ENCODE results near the gene OR2T35.
"Not testable (repeated sequence)": the region's sequence is repeated elsewhere in the genome, so short reads cannot be mapped to it uniquely, and the experiment has no call there.

Gene OR2T35, protein sequence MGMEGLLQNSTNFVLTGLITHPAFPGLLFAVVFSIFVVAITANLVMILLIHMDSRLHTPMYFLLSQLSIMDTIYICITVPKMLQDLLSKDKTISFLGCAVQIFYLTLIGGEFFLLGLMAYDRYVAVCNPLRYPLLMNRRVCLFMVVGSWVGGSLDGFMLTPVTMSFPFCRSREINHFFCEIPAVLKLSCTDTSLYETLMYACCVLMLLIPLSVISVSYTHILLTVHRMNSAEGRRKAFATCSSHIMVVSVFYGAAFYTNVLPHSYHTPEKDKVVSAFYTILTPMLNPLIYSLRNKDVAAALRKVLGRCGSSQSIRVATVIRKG

DNA sequence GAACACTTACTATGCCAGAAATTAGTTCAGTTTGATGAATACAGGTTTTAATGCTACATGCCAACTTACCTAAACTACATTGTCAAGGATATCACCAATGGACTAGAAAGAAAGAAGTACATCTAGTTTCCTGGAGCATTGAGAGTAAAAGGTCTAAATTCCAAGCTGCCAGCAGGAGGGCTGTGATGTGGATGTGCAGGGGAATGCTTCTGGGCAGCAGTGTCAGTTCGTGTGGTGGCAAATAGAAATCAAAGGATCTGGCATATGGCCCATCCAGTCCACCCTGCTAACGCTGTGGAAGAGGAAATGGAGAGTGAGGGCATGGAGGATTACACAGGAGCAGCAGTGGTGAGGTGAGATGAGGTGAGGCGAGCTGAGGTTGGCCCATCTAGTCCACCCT is at the start of gene OR2T35:
Gene OR2T35 (minus strand): TSS at position 101 of the 400 bp plus-strand sequence. CDS start 6,020 bp downstream, outside the sequence.
- not testable (repeated sequence) for H3K9me3 ChIP-seq (ENCODE audit: control insufficient read depth, insufficient read depth, low read length); H3K4me1 ChIP-seq (ENCODE audit: insufficient read depth, low read length); H3K9ac ChIP-seq (ENCODE audit: low read depth, low read length); H3K36me3 ChIP-seq (ENCODE audit: insufficient read depth, low read length)

DNA sequence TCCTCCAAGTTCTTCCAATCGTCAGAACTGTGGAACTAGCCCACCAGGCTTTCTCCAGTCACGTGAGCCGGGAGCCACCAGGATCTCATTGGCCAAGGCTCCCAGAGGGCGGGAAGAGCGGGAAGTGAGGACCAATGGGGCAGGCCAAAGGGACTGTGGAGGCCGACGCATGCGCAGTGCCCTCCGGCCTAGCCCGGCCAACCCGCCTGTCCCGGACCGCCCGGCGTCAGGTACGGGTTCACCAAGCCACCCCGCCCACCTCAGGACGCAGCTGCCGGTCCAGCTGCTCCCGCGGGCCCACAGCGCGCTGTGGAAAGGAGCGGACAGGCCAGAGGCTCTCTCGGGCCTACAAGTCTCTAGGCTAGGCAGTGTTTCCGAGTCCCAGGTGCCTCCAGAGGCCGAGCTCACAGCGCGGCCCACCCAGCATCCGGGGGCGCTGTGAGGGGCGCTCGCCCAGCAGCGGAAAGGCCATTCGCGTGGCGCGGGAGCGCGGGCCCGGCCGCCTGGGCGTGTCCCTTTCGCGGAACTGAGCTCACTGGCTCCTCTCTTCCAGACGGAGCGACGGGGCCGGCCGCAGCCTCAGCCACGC is 46.6 kb upstream of the OR2T35 start:
- no peaks in the 10 kb centered on the region; the same call in none of the 2 replicates for H3K9me3 ChIP-seq (ENCODE audit: control insufficient read depth, insufficient read depth, low read length)
- H3K36me3 ChIP-seq (ENCODE audit: insufficient read depth, low read length) = no peaks in the 10 kb centered on the region
- H3K4me1 ChIP-seq (ENCODE audit: insufficient read depth, low read length) = no peaks in the 10 kb centered on the region
- H3K9ac ChIP-seq (ENCODE audit: low read depth, low read length) = no peak overlapping the region

DNA sequence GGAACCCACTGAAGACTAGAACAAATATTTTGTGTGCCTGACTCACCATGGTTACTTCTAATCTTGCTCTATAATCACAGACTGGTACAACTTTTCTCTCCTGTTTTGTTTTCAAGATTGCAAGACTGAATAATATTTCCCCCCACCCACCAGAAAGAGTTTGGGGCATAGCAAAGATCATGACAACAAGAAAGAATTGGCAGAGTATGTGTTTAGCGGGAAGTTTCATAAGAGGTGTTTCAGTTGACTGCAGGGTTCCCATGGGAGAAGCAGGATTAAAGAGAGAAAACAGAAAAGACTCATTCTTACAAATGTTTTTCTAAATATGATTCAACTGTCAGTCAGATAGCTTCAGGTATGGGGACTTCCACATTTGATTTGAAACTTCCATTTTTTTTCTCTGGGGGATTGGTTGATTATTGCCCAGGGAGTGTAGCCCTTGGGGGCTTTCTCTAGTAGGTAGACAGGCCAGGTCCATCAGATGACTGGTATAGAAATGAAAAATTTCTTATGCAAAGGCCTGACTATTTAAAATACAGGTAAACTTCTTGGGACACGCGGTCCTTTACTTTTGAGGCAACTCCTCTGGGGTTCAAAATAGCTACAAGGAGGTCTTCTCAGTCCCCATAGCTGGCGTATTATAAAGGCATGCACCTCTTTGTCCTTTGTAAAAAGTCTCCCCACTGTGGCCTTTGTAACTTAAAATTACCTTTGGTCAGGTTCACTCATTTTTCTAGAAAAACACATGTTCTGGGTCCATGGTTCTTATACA is 43.6 kb upstream of the OR2T35 start:
- Histone ChIP-seq H3K4me1 (ENCODE audit: insufficient read depth, low read length) (no peaks in the 10 kb centered on the region), H3K36me3 (ENCODE audit: insufficient read depth, low read length) (no peaks in the 10 kb centered on the region), H3K9ac (ENCODE audit: low read depth, low read length) (no peak overlapping the region), H3K9me3 (ENCODE audit: control insufficient read depth, insufficient read depth, low read length) (no peaks in the 10 kb centered on the region; the same call in none of the 2 replicates)

DNA sequence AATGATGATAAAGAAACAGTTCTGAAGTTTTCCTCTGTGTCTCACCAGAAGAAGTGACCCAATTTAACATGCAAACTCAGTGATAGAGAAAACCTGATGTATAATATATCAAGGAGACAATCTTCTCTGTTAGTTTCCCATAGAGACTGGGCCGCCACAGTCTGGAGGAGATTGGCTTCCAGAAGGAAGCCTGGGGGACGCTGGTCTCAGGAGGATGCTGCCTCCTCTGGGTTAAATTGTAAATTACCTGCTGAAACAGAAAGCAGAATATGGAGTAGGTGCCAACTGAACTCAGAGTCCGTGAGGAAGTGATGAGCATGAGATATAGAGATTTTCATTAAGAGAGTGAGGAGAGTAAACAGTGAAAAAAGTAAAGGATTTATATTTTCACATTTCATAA is 41.7 kb upstream of the OR2T35 start:
- Histone ChIP-seq H3K9me3 (ENCODE audit: control insufficient read depth, insufficient read depth, low read length) (no peaks in the 10 kb centered on the region; the same call in none of the 2 replicates), H3K36me3 (ENCODE audit: insufficient read depth, low read length) (no peaks in the 10 kb centered on the region), H3K9ac (ENCODE audit: low read depth, low read length) (no peak overlapping the region), H3K4me1 (ENCODE audit: insufficient read depth, low read length) (no peaks in the 10 kb centered on the region)

DNA sequence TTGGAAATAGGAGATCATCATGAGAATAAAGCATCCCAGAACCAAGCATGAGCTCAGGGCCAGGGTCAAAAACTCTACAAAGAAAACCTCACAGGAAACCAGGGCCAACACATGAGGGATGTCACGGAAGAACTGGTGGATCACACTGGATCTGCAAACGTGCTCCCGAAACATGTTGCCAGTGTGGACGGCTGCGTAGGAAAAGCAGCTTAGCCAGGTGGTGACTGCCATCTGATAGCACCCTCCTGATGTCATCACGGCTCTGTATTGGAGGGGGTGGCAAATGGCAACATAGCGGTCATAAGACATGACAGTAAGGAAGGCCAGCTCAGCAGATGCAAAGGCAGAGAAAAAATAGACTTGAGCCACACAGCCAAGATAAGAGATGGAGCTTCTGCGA is 36.6 kb upstream of the OR2T35 start:
- H3K9ac ChIP-seq (ENCODE audit: low read depth, low read length) = no peak overlapping the region
- no peaks in the 10 kb centered on the region for H3K9me3 ChIP-seq (ENCODE audit: control insufficient read depth, insufficient read depth, low read length)
- H3K4me1 ChIP-seq (ENCODE audit: insufficient read depth, low read length) = no peaks in the 10 kb centered on the region
- no peaks in the 10 kb centered on the region for H3K36me3 ChIP-seq (ENCODE audit: insufficient read depth, low read length)

DNA sequence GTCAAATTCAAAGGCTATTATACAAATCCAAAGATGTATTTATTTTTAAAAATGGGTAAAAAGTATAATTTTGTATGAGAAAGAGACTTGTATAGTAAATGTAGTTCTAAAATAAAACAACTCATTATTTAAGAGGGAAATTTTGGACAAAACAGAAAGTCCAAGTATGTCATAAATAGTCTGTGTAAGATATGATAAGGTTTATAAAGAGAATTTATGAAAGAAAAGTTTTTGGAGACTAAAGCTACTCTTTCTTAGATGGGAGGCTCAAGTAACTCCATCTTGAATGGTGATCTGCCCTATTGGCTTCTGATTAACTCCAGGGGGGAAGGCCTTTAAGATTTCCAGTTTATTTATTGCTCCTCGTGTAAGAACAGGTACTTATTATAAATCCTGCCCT is 24.9 kb upstream of the OR2T35 start:
- Histone ChIP-seq H3K9ac (ENCODE audit: low read depth, low read length) (no peak overlapping the region), H3K36me3 (ENCODE audit: insufficient read depth, low read length) (no peaks in the 10 kb centered on the region), H3K4me1 (ENCODE audit: insufficient read depth, low read length) (no peaks in the 10 kb centered on the region), H3K9me3 (ENCODE audit: control insufficient read depth, insufficient read depth, low read length) (no peaks in the 10 kb centered on the region; the same call in 1 of the 2 replicates)

DNA sequence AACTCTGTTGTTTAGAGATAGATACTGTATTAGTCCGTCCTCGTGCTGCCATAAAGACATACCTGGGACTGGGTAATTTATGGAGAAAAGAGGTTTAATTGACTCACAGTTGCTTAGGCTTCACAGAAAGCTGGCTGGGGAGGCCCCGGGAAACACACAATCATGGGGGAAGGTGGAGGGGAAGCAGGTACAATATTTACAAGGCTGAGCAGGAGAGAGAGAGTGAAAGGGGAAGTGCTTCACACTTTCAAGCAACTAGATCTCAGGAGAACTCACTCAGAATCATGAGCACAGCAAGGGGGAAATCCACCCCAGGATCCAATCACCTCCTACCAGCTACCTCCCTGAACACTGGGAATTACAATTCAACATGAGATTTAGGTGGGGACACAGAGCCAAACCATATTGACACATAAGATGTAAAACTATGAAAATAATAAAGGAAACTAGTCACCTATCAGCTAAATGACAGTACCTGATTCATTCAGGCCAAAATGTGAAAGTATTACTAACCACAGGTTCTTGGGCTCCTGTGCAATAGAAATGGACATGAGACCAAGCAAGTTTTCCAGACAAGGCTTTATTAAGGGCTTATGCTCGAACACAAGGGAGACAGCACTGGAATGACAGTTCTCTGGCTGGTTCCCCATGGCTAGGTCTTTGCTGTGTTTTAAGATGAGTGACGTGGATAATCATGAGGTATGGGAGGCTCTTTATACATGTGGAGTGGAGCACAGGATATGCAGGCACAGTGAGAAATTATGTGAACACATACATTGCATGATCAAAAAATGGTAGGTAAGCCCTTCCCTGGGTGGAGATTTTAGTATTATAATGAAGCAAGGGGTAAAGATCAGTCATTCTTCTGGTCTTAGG is 18.6 kb upstream of the OR2T35 start:
- not testable (repeated sequence) for H3K9ac ChIP-seq (ENCODE audit: low read depth, low read length); H3K9me3 ChIP-seq (ENCODE audit: control insufficient read depth, insufficient read depth, low read length); H3K36me3 ChIP-seq (ENCODE audit: insufficient read depth, low read length); H3K4me1 ChIP-seq (ENCODE audit: insufficient read depth, low read length)

DNA sequence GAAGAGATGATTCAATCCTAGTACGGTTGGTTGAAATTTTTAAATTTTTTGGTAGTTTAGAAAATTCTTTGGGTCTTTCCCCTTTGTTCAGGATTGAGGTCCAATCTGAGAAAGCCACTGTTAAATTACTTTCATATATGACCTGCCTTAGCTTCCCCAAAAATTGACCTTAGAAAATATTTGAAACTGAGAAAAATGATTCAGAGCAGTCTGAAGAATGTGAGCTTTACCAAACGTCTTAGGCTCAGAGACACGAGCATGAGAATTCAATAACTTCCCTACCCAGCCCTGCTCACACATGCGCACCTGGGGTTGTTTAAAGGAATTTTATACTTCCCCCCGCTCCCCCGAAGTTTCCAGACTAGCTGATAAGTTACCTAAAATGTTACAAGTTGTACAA is 11.7 kb upstream of the OR2T35 start:
- H3K36me3 ChIP-seq (ENCODE audit: insufficient read depth, low read length); H3K9ac ChIP-seq (ENCODE audit: low read depth, low read length); H3K4me1 ChIP-seq (ENCODE audit: insufficient read depth, low read length); H3K9me3 ChIP-seq (ENCODE audit: control insufficient read depth, insufficient read depth, low read length): not testable (repeated sequence)

DNA sequence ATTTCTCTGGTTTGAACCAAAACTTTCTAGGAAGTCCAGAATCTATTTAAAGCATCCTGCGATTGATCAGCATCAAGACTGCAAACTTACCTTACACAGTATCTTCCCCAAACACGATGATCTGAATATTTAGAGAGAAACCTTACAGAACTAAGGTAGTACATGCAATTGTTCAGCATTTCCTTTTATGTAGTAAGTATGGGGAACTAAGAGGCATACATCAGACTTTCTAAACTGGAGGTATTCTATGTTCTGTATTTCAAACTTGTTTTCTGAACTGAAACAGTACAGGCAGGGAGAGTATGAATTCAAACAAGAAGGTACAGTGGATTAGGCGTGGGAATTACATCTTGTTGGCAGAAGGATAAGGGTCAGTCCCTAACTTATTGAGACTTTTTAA is 10.3 kb upstream of the OR2T35 start, which contains the start of gene OR2T27:
Gene OR2T27 (minus strand): TSS at position 175 of the 400 bp plus-strand sequence. CDS start 4,644 bp downstream, outside the sequence.
- H3K9ac ChIP-seq (ENCODE audit: low read depth, low read length); H3K4me1 ChIP-seq (ENCODE audit: insufficient read depth, low read length); H3K36me3 ChIP-seq (ENCODE audit: insufficient read depth, low read length); H3K9me3 ChIP-seq (ENCODE audit: control insufficient read depth, insufficient read depth, low read length): not testable (repeated sequence)

DNA sequence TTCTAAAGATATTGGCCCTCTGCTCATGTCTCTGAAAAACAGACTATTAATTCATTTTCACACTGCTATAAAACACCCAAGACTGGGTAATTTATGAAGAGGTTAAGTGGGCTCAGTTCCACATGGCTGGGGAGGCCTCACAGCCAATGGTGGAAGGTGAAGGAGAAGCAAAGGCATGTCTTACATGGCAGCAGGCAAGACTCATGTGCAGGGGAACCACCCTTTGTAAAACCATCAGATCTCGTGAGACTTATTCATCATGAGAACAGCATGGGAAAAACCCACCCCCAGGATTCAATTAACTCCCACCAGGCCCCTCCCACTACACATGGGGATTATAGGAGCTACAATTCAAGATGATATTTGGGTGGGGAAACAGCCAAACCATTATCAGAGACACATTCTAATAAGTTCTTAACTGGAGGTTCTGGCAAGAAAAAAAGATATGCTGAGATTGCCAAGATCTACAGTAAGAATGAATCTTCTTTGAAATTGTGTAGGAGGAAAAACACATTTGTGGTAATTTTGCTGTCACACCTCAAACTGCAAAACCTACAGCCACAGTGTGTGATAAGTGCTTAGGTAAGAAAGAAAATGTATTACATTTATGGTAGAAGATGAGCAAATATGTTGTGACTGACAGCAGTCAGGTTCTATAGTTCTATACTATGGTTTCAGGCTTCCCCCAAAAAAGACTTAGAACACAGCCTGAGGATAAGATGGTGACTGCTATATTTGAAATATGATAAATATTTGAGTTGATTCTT is 3.9 kb upstream of the OR2T35 start:
- not testable (repeated sequence) for H3K36me3 ChIP-seq (ENCODE audit: insufficient read depth, low read length); H3K9me3 ChIP-seq (ENCODE audit: control insufficient read depth, insufficient read depth, low read length); H3K9ac ChIP-seq (ENCODE audit: low read depth, low read length); H3K4me1 ChIP-seq (ENCODE audit: insufficient read depth, low read length)

DNA sequence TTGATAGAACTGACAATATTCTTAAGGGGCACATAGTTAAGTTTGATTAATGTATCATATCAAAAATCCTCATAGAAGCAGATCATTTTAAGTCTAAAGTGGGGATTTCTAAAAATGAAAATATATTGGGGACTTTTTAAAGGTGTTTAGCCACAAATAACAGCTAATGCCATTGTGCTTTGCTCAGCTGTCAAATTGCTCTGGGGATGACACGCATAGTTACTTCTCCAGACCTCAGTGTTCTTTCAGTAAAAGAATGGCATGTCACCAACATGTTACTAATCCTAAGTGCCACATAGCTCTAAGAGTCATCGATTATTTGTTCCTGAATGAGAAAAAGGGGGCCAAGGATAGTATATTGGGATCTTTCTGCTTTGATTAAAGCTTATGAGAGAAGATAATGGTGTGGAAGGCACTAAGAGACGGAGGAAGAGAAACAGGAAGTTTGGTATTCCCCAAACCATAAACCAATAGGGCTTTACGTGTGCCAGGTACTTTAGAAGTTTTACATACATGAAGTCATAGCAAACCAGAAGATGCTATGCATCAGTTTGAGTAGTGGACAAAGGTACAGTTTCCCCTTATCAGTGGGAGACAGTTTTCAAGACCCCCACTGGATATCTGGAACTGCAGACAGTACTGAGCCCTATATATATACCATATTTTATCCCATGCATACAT is 2.0 kb downstream of the OR2T35 start:
- H3K9me3 ChIP-seq (ENCODE audit: control insufficient read depth, insufficient read depth, low read length); H3K36me3 ChIP-seq (ENCODE audit: insufficient read depth, low read length); H3K9ac ChIP-seq (ENCODE audit: low read depth, low read length); H3K4me1 ChIP-seq (ENCODE audit: insufficient read depth, low read length): not testable (repeated sequence)

DNA sequence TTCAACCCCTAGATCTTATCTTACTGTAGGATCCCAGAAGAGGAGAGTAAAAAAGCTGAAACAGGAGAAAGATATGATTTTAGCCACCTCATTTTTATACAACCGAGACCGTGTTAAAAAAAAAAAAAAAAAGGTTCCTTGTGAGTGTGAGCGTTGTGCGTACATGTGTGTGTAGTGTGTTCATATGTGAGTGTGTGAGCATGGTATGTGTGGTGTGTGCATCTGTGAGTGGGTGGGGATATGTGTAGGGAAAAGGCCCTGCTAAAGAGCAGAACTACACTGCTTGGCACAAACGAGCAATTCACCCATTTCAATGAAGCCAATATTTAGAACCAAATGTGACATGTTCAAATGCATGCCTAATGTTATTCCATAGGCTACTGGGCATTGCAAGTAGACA is 3.5 kb downstream of the OR2T35 start:
- H3K4me1 ChIP-seq (ENCODE audit: insufficient read depth, low read length); H3K9ac ChIP-seq (ENCODE audit: low read depth, low read length); H3K36me3 ChIP-seq (ENCODE audit: insufficient read depth, low read length); H3K9me3 ChIP-seq (ENCODE audit: control insufficient read depth, insufficient read depth, low read length): not testable (repeated sequence)

DNA sequence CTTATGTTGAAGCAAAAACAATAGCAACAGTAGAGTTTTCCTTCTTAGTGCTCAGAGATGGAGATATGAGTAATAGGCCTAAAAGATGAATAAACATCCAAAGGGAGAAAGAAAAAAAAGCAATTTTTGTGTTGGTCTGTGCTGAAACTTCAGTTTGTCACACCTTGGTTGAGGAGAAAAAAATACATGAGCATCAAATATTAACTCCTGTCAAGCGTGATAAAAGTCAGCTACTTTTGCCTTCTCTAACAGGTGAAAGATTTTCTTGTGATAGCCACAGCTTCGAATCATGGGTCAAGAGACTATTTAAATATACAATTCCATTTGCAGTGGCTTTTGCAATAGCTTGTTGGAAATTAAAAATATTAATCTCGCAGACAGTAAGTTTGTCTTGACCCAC is 4.2 kb downstream of the OR2T35 start:
- not testable (repeated sequence) for H3K36me3 ChIP-seq (ENCODE audit: insufficient read depth, low read length); H3K9ac ChIP-seq (ENCODE audit: low read depth, low read length); H3K9me3 ChIP-seq (ENCODE audit: control insufficient read depth, insufficient read depth, low read length); H3K4me1 ChIP-seq (ENCODE audit: insufficient read depth, low read length)

Measured in ES-I3 (cell line).